Stimulated activated CD8-positive, alpha-beta memory T cell treated with anti-CD3 and anti-CD28 coated beads, Interleukin-15, amount 100 ng/mL, for 1 hour (primary cell): ENCODE measurements around the gene PLSCR3.

Source experiments
- DNase-seq: peaks from one replicate; pipeline ENCODE4 v3.0.0-alpha.2; 2020; ENCODE audit warnings: low read depth

Gene PLSCR3

DNA sequence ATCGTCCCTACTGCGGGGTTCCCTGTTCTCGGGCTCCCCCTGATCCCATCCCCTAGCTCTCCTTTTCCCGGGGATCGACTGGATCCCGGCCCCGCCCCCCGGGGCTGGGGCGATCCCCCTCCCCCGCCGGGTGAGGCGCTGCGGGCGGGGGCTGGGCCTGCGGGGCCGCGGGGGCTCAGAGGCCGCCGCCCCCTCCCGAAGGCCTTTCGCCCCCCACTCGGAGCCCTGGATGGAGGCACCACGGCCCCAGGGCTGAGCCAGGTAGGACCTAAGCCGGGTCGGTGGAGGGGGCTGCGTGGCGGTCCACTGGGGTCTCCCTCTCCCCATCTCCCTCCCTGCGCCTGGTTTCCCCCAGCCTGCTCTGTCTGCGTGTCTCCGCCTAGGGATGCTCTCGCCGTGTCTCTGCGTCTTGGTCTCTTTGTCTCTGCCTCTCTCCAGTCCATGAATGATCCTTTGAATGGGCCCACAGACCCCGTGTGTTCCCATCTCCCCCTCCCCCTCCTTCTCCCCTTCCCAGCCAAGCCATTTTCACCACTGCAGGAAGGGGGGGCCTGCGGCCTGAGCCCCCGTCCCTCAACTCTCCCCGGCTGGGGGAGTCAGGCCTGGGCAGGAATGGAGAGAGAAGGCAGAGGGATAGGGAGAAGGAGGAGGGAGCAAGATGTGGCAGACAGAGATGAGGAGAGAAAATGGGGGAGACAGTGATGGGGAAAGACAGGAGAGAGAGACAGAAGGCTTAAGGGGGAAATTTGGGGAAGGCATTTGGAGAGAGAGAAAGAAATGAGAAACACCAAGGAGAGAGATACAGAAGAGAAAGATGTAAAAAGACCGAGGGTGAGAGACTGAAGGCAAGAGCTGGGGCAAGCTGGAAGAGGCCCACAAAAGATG is 11.3 kb upstream of the PLSCR3 start:
- DNase-seq: no peak

DNA sequence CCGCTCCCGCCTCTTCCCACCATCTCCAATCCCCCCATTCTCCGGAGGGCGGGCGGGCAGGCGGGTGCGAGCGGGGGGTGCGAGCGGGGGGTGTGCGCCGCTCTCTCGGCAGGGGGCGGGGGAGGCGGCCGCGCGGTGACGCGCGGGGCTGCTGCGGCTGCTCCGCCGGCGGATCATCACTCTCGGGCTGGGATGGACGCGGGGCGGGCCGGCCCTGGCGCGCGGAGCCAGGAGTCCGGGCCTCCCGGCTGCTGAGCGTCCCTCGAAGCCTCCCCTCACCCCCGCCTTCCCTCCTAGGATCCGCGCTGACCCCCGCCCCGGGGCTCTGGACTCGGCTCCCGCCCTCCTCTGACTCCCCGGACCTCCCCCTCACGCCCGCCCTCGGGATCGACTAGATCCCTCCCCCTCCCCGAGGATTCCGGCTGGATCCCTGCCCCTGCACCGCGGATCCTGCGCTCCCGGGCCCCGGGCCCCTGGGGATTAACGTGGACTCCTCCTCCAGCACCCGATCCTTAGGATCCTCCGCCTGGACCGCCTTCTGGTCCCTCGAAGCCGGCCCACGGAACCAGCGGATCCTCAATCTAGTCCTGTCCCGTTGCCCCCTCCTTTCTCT is 10.5 kb upstream of the PLSCR3 start:
- no peak for DNase-seq

DNA sequence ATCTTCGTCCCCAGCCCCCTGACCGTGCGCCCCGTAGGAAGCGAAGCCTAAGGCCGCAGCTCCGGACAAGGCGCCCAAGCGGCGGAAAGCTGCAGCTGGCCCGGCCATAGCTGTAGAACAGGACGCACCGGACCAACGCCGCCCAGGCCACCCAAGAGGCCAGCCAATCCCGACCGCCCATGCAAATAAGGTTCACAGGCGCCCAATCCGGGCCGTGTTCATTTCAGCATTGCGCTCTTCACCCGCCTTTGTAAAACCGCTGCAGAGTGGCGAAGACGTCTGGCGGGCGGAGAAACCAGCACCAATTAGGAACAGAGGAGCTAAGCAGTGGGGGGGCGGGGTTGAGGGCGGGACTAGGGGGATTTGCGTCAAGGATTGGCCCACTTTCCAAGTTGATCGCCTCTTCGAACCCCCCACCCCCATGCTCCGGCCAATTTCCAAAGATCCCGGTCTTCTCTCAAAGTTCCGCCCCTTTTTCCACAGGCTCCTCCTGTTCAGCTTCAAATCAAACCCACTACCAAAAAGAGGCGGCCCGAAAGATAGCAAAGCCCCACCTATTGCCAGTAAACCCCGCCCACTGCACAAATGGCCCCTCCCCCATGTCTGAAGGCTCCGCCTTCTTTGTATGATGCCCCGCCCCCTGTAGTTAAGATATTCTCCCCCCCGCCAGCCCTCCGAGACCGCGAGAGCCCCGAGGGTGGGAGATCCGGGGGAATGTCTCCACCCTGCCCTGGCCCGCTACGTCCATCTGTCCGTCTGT is 9.8 kb upstream of the PLSCR3 start, which contains the start of gene TMEM256:
Gene TMEM256 (minus strand): TSS at position 121 of the 760 bp plus-strand sequence. CDS start 13 bp downstream, at position 108.
- DNase-seq: peak; percentile 89

DNA sequence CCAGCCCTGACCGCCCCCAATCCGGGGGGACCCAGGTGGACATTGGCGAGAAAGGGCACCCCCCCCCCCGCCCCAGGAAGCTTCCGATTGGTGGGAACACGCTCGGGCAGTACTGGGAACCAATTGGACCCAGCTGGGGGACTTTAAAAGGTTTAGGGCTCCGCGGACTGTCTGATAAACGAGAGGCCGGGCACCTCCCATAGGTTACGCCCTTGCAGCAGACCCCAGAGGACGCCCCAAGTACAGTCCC is 9.3 kb upstream of the PLSCR3 start:
- no peak for DNase-seq

DNA sequence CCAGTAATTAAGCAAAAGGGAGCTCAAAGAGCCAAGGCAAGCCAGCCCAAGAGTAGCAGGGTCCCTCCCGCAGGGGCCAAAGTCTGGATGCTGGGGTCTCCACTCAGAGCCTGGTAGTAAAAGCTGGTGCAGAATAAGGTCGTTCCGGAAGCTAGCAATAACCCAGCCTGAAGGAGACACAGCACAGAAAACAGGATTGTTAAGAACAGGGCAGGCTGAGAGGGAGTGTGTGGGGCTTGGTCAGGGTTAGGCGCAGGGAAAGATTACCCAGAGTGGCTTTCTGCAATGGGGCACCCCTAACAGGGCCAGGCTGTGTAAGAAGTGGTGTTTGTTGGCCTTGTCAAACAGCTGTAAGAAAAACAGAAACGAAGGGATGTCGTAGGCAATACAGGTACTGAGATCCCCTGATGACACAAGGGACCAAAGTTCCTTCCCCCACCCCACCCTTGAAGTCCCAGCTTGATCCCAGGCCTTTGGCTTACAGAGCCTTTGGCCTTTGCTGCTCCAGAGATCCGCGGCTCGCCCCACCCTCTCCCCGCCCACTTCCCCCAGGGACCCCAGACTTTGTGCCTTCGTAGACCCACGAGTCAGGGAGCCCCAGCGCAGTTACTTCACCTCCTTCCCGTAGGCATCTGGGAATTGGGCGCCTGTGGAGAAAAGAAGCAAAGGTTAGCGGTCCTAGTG is 8.9 kb upstream of the PLSCR3 start:
- DNase-seq: no peak

DNA sequence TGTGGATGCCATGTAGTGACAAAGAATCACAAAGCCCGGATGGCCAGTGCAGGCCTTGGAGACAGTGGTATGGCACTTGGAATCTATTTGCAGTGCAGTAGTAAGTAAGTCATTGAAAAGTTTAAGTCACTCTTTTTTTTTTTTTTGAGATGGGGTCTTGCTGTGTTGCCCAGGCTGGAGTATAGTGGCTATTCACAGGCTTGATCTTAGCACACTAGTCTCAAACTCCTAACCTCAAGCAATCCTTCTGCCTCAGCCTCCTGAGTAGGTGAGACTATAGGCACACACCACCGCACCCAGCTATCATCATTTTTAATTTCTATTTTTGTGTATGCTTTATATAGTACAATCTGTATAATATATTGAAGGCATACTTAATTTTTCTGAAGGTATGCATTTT is 4.3 kb upstream of the PLSCR3 start:
- DNase-seq: no peak

DNA sequence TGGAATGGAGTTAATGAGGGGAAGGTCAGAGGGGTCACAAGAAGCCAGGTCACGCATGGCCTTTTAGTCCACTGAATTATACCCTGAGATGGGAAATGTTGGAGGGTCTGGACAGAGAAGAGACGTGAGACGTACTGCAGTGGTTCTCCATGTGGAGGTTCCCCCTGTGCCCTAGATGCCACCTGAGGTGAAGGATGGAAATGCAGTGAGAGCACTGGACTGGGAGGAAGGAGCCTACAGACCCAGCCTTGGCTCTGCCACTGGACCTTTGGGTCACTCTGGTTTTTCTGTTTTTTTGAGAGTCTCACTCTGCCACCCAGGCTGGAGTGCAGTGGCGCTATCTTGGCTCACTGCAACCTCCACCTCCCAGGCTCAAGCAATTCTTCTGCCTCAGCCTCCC is 1.8 kb upstream of the PLSCR3 start:
- no peak for DNase-seq

DNA sequence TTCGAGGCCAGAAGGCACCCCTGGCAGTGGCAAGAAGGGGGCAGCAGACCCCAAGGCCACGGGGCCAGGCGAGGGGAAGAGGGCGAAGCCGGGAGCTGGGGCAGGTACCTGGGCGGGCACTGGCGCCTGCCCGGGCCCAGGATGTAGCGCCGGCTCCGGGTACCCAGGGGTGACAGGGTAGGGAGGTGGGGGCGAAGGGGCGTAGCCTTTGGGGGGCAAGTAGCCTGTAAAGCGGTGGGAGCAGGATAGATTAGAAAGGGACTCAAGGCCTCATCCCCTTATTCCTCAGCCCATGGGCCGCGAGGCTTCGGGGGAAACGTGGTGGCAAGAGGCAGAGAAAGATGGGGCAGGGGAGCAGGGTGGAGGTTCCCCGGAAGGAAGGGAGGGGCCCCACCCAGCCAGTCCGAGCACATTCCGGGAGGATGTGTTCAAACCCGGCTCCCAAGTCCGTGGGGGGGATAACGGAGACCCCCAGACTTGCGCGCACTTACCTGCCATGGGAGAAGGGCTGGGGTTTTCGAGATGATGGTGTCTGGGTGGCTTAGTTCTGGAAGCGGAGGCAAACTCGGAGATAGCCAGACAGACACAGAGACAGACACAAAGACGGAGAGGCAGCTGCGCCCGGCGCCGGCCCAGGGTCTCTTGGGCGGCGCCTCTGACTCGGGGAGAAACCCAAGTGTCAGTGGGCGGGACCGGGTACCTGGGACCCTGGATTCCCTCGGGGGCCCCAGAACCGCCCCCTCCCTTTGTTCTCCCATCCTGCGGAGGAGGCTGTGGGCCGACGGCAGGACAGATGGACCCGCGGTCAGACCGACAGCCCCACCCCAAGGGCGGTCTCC is 493 bp downstream of the PLSCR3 start:
- peak; percentile 30 for DNase-seq

DNA sequence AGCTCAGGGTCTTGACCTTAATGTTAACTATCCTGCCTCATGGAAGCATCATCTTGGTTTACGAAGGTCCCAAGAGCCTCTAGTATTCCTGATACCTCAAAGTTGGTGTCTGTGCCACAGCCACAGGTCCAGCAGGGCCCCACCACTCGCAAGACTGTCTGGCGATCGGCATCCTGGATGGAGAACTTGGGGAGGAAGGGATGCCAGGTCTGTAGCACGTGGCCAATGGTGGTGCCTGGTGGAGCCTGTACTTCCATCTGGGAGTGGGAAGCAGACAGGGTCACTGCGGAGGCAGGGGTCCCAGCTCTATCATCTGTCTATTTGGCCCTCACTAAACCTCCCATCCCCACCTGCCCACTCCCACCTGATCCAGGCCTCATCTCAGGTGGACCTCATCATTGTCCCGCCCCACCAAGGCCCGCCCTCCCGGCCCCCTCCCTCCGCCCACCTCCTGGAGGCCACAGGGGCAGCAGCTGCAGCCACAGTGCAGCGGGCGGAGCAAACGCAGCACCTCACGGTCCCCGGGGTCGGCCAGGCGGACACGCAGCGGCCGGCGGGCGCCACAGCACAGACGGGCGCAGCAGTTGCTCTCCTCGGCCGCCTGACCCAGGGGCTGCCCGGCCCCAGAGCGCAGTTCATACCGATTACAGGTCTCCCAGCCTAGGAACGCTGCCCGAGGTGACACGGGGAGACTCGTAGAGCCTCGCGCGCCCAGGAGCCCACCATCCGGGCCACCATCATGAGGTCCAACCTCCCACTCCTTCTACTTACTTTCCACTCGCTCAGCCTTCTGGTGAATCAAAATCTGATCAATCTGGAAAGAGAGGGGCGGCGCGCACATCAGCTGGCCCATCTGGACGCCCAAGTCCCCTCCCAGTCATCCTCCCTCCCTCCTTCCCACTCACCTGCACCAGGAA is 1.4 kb downstream of the PLSCR3 start:
- DNase-seq: no peak

DNA sequence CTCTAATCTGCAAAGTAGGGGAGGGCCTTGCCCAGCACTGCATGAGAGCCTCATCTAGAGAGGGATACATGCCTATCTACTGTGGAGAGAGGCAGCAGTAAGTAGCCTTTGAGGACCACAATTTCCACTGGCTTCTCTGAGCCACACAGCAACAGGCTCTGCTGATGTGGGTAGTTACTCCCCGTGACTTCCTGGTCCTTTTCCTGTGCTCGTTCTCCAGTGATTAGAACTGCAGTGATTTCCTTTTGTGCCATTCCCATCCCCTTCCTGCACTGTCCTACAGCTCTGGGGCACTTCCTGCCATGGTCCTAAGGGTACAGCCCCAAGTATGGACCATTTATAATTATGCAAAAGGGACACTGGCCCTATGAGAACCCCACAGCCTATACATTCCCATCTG is 3.0 kb downstream of the PLSCR3 start:
- no peak for DNase-seq

DNA sequence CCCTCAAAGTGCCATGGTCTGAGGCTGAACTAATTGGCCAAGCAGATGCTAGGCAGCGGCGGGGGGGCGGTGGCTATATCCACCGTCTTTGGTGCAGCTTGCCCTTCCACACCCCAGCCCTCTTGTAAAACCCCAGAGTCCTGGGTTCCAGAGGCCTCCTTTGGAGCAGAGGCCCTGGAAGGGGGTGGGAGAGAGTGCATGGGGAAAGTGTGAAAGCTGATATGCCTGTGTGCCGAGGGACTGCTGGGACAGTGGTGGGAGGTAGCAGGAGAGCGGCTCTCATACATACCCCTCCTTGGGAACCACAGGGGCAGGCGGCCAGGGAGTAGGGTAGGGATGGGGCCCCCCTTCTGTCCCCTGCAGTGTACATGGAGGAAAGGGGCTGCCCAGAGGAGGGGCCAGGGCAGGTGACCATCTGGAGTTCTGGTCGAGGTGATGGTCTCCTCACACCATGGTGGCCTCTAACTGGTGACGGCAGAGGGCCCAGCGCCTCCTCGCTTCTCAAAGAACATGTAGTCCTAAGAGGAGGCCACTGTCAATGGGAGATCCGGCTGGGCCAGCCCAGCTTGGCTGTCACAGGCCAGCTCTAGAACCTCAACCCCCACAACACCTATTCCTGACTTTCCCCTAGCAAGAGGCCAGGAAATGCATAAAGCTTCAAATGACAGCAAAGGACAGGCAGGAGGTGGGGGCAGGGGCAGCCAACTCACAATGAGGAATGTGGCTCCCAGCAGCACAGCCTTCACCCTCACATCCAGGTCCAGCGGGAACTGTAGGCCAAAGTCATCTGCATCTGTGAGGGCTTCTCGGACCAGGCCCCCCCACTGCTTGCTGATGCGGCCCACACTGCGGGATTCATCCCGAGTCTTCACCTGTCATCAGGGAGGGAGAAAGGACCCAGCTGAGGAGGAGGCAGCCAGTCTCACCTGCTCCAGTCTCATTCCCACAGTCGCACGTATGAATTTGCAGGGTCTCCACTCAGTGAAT is 4.1 kb downstream of the PLSCR3 start:
- DNase-seq: no peak

DNA sequence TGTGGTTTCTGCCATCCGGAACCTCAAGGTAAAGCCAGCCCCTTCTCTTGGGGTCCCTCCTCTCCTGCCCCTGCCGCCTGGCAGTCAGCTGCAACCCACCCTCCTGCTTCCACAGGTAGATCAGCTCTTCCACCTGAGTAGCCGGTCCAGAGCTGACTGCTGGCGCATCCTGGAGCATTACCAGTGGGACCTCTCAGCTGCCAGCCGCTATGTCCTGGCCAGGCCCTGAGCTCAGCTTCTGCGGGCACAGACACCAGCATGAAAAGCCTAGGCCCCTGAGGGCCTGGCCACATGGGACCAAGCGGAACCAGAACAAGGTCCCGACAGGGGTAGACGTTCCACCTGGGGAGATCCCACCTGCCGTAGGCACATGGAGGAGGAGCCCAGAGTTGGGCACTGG is 5.5 kb downstream of the PLSCR3 start:
- no peak for DNase-seq

DNA sequence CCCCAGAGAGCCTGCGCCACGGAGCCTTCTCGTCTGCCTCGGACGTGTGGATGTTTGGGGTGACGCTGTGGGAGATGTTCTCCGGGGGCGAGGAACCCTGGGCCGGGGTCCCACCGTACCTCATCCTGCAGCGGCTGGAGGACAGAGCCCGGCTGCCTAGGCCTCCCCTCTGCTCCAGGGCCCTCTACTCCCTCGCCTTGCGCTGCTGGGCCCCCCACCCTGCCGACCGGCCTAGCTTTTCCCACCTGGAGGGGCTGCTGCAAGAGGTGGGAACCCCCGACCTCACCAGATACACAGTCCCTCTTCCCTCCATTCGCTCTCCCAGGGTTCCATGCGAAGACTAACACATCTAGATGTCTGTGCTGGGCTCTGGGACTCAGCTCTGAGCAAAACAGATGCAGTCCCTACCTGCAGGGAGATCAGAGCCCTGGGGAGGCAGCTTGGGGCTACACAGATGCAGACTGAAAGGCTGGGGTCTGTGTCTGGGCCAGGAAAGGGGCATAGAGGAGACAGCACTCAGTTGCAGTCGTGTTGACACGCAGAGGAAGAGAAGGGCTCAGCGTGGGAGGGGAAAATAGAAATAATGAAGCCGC is 9.7 kb downstream of the PLSCR3 start:
- no peak for DNase-seq

DNA sequence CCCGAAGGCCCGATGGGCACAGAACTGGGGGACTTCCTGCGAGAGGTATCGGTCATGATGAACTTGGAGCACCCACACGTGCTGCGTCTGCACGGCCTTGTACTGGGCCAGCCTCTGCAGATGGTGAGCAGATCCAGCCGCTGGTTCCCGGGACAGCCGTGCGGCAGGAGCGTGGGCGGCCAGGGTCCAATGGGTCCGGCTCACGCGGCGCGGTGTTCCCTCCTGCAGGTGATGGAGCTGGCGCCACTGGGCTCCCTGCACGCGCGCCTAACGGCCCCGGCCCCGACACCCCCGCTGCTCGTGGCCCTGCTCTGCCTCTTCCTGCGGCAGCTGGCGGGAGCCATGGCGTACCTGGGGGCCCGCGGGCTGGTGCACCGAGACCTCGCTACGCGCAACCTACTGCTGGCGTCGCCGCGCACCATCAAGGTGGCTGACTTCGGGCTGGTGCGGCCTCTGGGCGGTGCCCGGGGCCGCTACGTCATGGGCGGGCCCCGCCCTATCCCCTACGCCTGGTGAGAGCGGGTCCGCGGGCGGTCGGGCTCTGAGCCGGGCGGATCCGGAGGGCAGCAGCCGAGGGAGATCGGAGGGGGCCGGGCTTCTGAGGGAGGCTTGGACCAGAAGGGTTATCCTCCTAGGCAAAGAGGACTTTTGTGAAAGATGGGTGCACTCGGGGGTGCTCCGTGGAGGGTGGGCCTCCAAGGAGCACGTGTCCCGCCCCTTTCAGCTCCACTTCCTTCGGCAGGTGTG is 10.4 kb downstream of the PLSCR3 start:
- DNase-seq: peak; percentile 48

DNA sequence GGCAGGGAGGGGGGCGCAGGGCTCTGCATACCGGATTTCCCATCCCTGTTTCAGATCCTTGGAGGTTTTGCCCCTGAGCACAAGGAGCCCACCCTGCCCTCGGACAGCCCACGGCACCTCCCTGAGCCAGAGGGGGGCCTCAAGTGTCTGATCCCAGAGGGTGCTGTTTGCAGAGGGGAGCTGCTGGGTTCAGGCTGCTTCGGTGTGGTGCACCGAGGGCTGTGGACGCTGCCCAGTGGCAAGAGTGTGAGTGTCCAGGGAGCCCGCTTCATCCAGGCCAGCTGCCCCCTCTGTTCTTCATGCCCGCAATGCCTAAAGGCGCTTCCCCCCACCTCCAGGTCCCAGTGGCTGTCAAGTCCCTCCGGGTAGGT is 11.0 kb downstream of the PLSCR3 start:
- no peak for DNase-seq

DNA sequence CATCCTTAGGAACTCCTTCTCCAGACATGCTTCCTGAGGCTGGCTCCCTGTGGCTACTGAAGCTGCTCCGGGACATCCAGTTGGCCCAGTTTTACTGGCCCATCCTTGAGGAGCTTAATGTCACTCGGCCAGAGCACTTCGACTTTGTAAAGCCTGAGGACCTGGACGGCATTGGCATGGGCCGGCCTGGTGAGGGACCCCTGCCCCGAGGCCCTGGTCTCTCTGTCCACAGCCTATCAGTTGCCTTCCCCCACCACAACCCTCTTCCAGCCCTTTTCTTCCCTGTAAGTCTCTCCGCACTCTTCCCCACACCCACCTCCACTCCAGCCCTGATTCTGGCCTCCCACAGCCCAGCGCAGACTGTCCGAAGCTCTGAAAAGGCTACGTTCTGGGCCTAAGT is 11.4 kb downstream of the PLSCR3 start:
- DNase-seq: no peak

DNA sequence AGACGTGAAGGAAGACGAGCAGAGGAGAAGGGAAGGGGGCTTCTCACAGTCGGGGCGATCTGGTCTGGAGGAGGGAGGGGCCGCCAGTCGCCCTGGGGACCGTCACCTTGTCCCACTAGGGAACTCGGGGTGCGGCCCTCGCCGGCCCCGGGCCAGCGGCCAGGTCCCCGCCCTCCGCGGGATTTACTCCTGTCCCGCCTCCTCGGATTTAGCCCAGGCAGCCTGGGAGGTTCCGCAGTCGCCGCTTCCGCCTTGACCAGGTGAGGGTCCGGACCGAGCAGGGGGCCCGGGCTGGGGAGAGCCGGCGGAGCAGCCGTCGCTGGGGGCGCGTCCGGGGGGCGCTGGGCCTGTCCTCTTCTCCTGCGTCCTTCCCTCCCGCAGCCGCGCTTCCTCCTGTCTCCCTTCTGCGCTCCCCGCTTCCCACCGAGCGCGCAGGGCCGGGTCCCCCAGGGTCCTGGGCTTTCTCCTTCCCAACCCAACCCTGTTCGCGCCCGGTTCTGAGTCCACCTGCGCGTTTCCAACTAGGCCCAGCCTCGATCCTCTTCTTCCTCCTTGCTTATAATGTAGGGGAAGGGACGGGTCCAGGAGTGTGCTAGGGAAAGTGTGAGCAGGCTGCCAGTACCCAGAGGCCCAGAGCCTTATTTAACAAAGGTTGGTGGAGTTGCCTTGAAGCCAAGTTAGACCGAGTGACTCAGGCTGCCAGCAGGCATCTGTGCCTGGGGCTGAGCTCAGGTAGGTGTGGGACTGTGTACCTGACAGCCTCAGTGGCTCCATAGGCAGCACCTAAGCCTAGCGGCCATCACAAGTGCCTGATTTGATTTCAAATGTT is 13.3 kb downstream of the PLSCR3 start, which contains the start of gene TNK1:
Gene TNK1 (plus strand): TSS at position 235 of the 829 bp plus-strand sequence. CDS start 1,838 bp downstream, outside the sequence.
- no peak for DNase-seq
